Mucosa of gallbladder (tissue), 1 donor: ENCODE results near the gene WASF3. TPM values are rescaled to one million over a fixed set of nuclear protein-coding genes. Genes with fewer than 3 reads are reported as not detected.
"Not testable (repeated sequence)": the region's sequence is repeated elsewhere in the genome, so short reads cannot be mapped to it uniquely, and the experiment has no call there.

Experiments used
- DNase-seq: peaks from one replicate; pipeline ENCODE4 v3.0.0-alpha.2; 2020; ENCODE audit warnings: low spot score
- total RNA-seq: library from RNA; stranded (reverse); gene quantifications from one replicate; pipeline ENCODE4 v1.2.1, GENCODE V29; 2021
- donor health status: DM: no; HTN: no; CAD: no.

The WASF3 gene
- total RNA-seq, 1 donor from 2014 or later = 11.5 TPM

GRCh38 chr13:26628706-26629105, 71.2 kb downstream of the WASF3 start:
- no peak for DNase-seq

- DNase-seq = no peak
These were observed 71.9 kb downstream of the WASF3 start for GRCh38 chr13:26629260-26629825.

GRCh38 chr13:26635634-26636033, 78.2 kb downstream of the WASF3 start:
- not testable (repeated sequence) for DNase-seq

- DNase-seq = not testable (repeated sequence)
These were observed 78.6 kb downstream of the WASF3 start for GRCh38 chr13:26636073-26636472.

GRCh38 chr13:26646603-26647002, 89.1 kb downstream of the WASF3 start:
- DNase-seq = no peak

GRCh38 chr13:26651234-26651633, 93.8 kb downstream of the WASF3 start:
- no peak for DNase-seq

GRCh38 chr13:26653310-26653709, 95.8 kb downstream of the WASF3 start:
- no peak for DNase-seq

- DNase-seq = no peak
These were observed 96.4 kb downstream of the WASF3 start for GRCh38 chr13:26653842-26654241.

GRCh38 chr13:26656919-26657318, 99.4 kb downstream of the WASF3 start:
- no peak for DNase-seq

- DNase-seq = no peak
These were observed 101.2 kb downstream of the WASF3 start for GRCh38 chr13:26658448-26659385.

GRCh38 chr13:26660185-26660584, 102.7 kb downstream of the WASF3 start:
- DNase-seq = no peak

GRCh38 chr13:26660766-26661165, 103.3 kb downstream of the WASF3 start:
- DNase-seq = no peak

- no peak for DNase-seq
These were observed 106.3 kb downstream of the WASF3 start for GRCh38 chr13:26663791-26664190.

- DNase-seq = no peak
These were observed 106.8 kb downstream of the WASF3 start for GRCh38 chr13:26664286-26664685.

- no peak for DNase-seq
These were observed 107.4 kb downstream of the WASF3 start for GRCh38 chr13:26664876-26665275.

GRCh38 chr13:26668357-26669146, 111.1 kb downstream of the WASF3 start:
- DNase-seq = no peak

GRCh38 chr13:26673890-26674289, 116.4 kb downstream of the WASF3 start:
- DNase-seq = no peak

- no peak for DNase-seq
These were observed 119.7 kb downstream of the WASF3 start for GRCh38 chr13:26677156-26677555.

GRCh38 chr13:26678330-26678729, 120.8 kb downstream of the WASF3 start:
- DNase-seq = no peak

- DNase-seq = no peak
These were observed 121.3 kb downstream of the WASF3 start for GRCh38 chr13:26678796-26679195.

- DNase-seq = no peak
These were observed 122.1 kb downstream of the WASF3 start for GRCh38 chr13:26679411-26680122.

GRCh38 chr13:26680123-26680450, 122.6 kb downstream of the WASF3 start:
- no peak for DNase-seq
